Measurements from ENCODE around the gene ZC3H7A. TPM values are rescaled to one million over a fixed set of nuclear protein-coding genes. Genes with fewer than 3 reads are reported as not detected.

ZC3H7A gene
- total and polyA plus RNA-seq, 2 of the 4 experiments (the other 2 are of a cell fraction) = 22.2 to 53.9 TPM

- CTCF ChIA-PET = interaction anchor here (0.9 kb wide), 1 partner anchor 12 kb away, joined by 3 read pairs; no protein-coding TSS in a partner anchor
- Histone ChIP-seq H3K4me3 (ENCODE audit: insufficient read depth, low read depth, low read length) (no peak overlapping the region), H3K14ac (replicated peaks; ENCODE audit: low read depth, low read length) (no peak overlapping the region), H2AK9ac (replicated peaks; ENCODE audit: low read depth, low read length, poor library complexity) (no peak overlapping the region), H3K56ac (ENCODE audit: extremely low read depth, insufficient read depth, low read length) (no peak overlapping the region), H3K27me3 (ENCODE audit: control insufficient read depth, insufficient read depth, low read length) (no peaks in the 10 kb centered on the region), H2BK15ac (ENCODE audit: low read depth, low read length) (no peak overlapping the region), H3K36me3 (ENCODE audit: control insufficient read depth, insufficient read depth, low read length) (peaks cover 30% of the 10 kb centered on the region), H3K9ac (ENCODE audit: low read depth, low read length) (no peak overlapping the region), H2BK120ac (ENCODE audit: low read depth, low read length) (no peak overlapping the region), H3K4ac (ENCODE audit: low read depth, low read length) (no peak overlapping the region), H4K20me1 (ENCODE audit: insufficient read depth, low read length) (peaks cover 18% of the 10 kb centered on the region; the same call in 1 of the 2 replicates), H3K79me1 (ENCODE audit: low read depth in 1 of 2, low read length in 2 of 2) (peaks cover 49 to 69% of the 10 kb centered on the region in 2 experiments), H3K27ac (ENCODE audit: insufficient read depth, low read length) (no peak overlapping the region), H3K23ac (ENCODE audit: low read depth, low read length) (no peak overlapping the region), H3K4me2 (ENCODE audit: low read depth, low read length) (no peak overlapping the region), H3K9me1 (ENCODE audit: insufficient read depth, low read length) (no peaks in the 10 kb centered on the region), H4K91ac (ENCODE audit: insufficient read depth, low read depth, low read length) (no peak overlapping the region), H3K4me1 (ENCODE audit: control insufficient read depth, insufficient read depth, low read length) (peaks cover under 1% of the 10 kb centered on the region), H4K5ac (ENCODE audit: low read depth, low read length) (no peak overlapping the region), H2BK20ac (ENCODE audit: low read depth, low read length) (no peak overlapping the region), H3K18ac (ENCODE audit: low read depth, low read length) (no peak overlapping the region), H2BK5ac (ENCODE audit: low read depth, low read length, poor library complexity, severe bottlenecking) (no peak overlapping the region), H4K8ac (ENCODE audit: low read depth in 2 of 2, low read length in 2 of 2) (no peak overlapping the region), H3K9me3 (ENCODE audit: control insufficient read depth, insufficient read depth, low read length) (no peaks in the 10 kb centered on the region), H2AK5ac (ENCODE audit: low read depth, low read length) (no peak overlapping the region), H2AFZ (replicated peaks; ENCODE audit: low read length, poor library complexity) (no peak overlapping the region)
- no peak for TF ChIP-seq ELK1 (IDR thresholded peaks at IDR 0.05; ENCODE audit: borderline replicate concordance, low read depth, low read length)
- BruUV-seq (replicated peaks) = no TSS peak
- WGBS, 2 experiments (ENCODE audit: extremely low coverage in 2 of 2, insufficient read length in 1 of 2) = no CpG with 5 or more reads among the region's 3 CpGs
- dilution Hi-C loops (cut with HindIII; ENCODE audit: low sequenced_read_pairs, unreplicated experiment) = no loop called here
- in situ Hi-C loops (cut with MboI; ENCODE audit: low sequenced_read_pairs) = no loop called here
- intact Hi-C loops (cut with micrococcal nuclease) = no loop called here
- POLR2A ChIA-PET (ENCODE audit: unreplicated experiment) = no interaction called here
- DNase-seq = no peak
- ATAC-seq (ENCODE audit: low read depth) = no peak
These were observed 65.8 kb downstream of the ZC3H7A start for GRCh38 chr16:11731222-11731621.

All from IMR-90 (cell line).